ENCODE measurements around the gene TRUB2. TPM values are rescaled to one million over a fixed set of nuclear protein-coding genes. Genes with fewer than 3 reads are reported as not detected.

The TRUB2 gene
- total and polyA plus RNA-seq, 2 donors (not counting 1 experiment from before 2014, with no cell fraction given) = 7.6 to 21.5 TPM

- H3K27ac ChIP-seq (ENCODE audit: low read length in 2 of 2) = peak overlapping the region; percentile 45 to 78
- H3K9ac ChIP-seq (ENCODE audit: low read length) = peak overlapping the region; percentile 73
- peaks cover 1 to 18% of the 10 kb centered on the region in 2 experiments for H3K36me3 ChIP-seq (replicated peaks in 1 of 2; ENCODE audit: control extremely low read depth in 1 of 2, control insufficient read depth in 1 of 2, extremely low read depth in 1 of 2, insufficient read depth in 2 of 2, low read length in 1 of 2)
- H3K4me2 ChIP-seq (replicated peaks; ENCODE audit: low read depth, low read length, poor library complexity, severe bottlenecking) = peak overlapping the region; percentile 95
- WGBS (ENCODE audit: insufficient coverage) = 49% methylated on average over 8 of the region's 16 CpGs
- H3K4me3 ChIP-seq (ENCODE audit: control extremely low read depth in 1 of 5, extremely low read depth in 1 of 5, insufficient read depth in 1 of 5, low read depth in 2 of 5, low read length in 4 of 5) = peak overlapping the region; percentile 61 to 95 (median 92)
- H3K4me1 Mint-ChIP-seq = peaks cover 31% of the 10 kb centered on the region
- no peaks in the 10 kb centered on the region for H3K9me3 ChIP-seq (ENCODE audit: control extremely low read depth in 1 of 3, control insufficient read depth in 2 of 3, insufficient read depth in 1 of 3, low read length in 2 of 3)
- H3K4me1 ChIP-seq (ENCODE audit: control insufficient read depth in 2 of 2, insufficient read depth in 2 of 2, low read length in 2 of 2) = peaks cover 17 to 22% of the 10 kb centered on the region in 2 donors
- no peaks in the 10 kb centered on the region for H3K27me3 Mint-ChIP-seq
- no peaks in the 10 kb centered on the region for H3K27me3 ChIP-seq (replicated peaks in 1 of 4; ENCODE audit: control extremely low read depth in 1 of 4, control insufficient read depth in 3 of 4, insufficient read depth in 4 of 4, low read length in 3 of 4)
- H3K4me3 Mint-ChIP-seq = peak overlapping the region; percentile 97
- ATAC-seq (ENCODE audit: low read depth) (no peak), DNase-seq (no peak)
- H4K20me1 ChIP-seq (ENCODE audit: control insufficient read depth, insufficient read depth, low read length, poor library complexity, severe bottlenecking) = peaks cover 5% of the 10 kb centered on the region
- H3K9me3 Mint-ChIP-seq (ENCODE audit: insufficient read depth) = no peaks in the 10 kb centered on the region
- ChIA-PET CTCF (interaction anchor here (1.1 kb wide), 2 partner anchors 18 to 47 kb away, joined by 3 read pairs; partner anchors contain the start of gene URM1), POLR2A (no interaction called here)
- H3K27ac Mint-ChIP-seq = peak overlapping the region; percentile 98
- intact Hi-C loops (cut with micrococcal nuclease) = loop anchor here (5.0 kb wide), 2 partner anchors 131 to 229 kb away; partner anchors contain the start of genes CIZ1 and SPTAN1
- H3K79me2 ChIP-seq (ENCODE audit: control insufficient read depth, insufficient read depth, low read length) = peaks cover 44% of the 10 kb centered on the region
- H2AFZ ChIP-seq (ENCODE audit: insufficient read depth, low read depth, low read length, poor library complexity, severe bottlenecking) = peak overlapping the region; percentile 94
- TF ChIP-seq EZH2 (IDR thresholded peaks at IDR 0.05; ENCODE audit: borderline replicate concordance, insufficient read depth, low read depth, low read length, poor library complexity, severe bottlenecking) = no peak
- no peak for TF ChIP-seq CTCF (IDR thresholded peaks at IDR 0.05)
These were observed 1.0 kb upstream of the TRUB2 start for GRCh38 chr9:128323212-128323730.

- H3K9ac ChIP-seq (ENCODE audit: low read length) = peak overlapping the region; percentile 73
- CTCF ChIA-PET = interaction anchor here (0.7 to 1.6 kb wide), 2 partner anchors 20 to 22 kb away, joined by 5 to 8 read pairs; no protein-coding TSS in a partner anchor
- peaks cover 38% of the 10 kb centered on the region for H3K79me2 ChIP-seq (ENCODE audit: control insufficient read depth, insufficient read depth, low read length)
- peak overlapping the region; percentile 75 to 78 for H3K27ac ChIP-seq (ENCODE audit: low read length in 2 of 2)
- no peak for DNase-seq
- H3K36me3 ChIP-seq (replicated peaks in 1 of 2; ENCODE audit: control extremely low read depth in 1 of 2, control insufficient read depth in 1 of 2, extremely low read depth in 1 of 2, insufficient read depth in 2 of 2, low read length in 1 of 2) = peaks cover 0 to 26% of the 10 kb centered on the region in 2 experiments
- WGBS (ENCODE audit: insufficient coverage) = 3% methylated on average over 21 of the region's 21 CpGs
- Mint-ChIP-seq H3K27ac (peak overlapping the region; percentile 98), H3K4me1 (peaks cover 31% of the 10 kb centered on the region), H3K27me3 (no peaks in the 10 kb centered on the region), H3K4me3 (peak overlapping the region; percentile 97), H3K9me3 (ENCODE audit: insufficient read depth) (no peaks in the 10 kb centered on the region)
- POLR2A ChIA-PET = interaction anchor here (0.6 to 1.8 kb wide), 3 partner anchors 18 to 49 kb away, joined by 3 to 4 read pairs (median 4); partner anchors contain the start of genes GOLGA2, SLC27A4, SWI5 and URM1
- peak overlapping the region; percentile 95 for H3K4me2 ChIP-seq (replicated peaks; ENCODE audit: low read depth, low read length, poor library complexity, severe bottlenecking)
- ATAC-seq (ENCODE audit: low read depth) = no peak
- H3K4me1 ChIP-seq (ENCODE audit: control insufficient read depth in 2 of 2, insufficient read depth in 2 of 2, low read length in 2 of 2) = peaks cover 17 to 22% of the 10 kb centered on the region in 2 donors
- H3K4me3 ChIP-seq (ENCODE audit: control extremely low read depth in 1 of 5, extremely low read depth in 1 of 5, insufficient read depth in 1 of 5, low read depth in 2 of 5, low read length in 4 of 5) = peak overlapping the region; percentile 61 to 95 (median 92)
- intact Hi-C loops (cut with micrococcal nuclease) = loop anchor here (1.0 to 5.0 kb wide), 6 partner anchors 18 to 230 kb away; partner anchors contain the start of genes CIZ1, GOLGA2, SLC27A4 and SPTAN1
- no peaks in the 10 kb centered on the region for H3K9me3 ChIP-seq (ENCODE audit: control extremely low read depth in 1 of 3, control insufficient read depth in 2 of 3, insufficient read depth in 1 of 3, low read length in 2 of 3)
- no peaks in the 10 kb centered on the region for H4K20me1 ChIP-seq (ENCODE audit: control insufficient read depth, insufficient read depth, low read length, poor library complexity, severe bottlenecking)
- H2AFZ ChIP-seq (ENCODE audit: insufficient read depth, low read depth, low read length, poor library complexity, severe bottlenecking) = peak overlapping the region; percentile 94
- TF ChIP-seq EZH2 (IDR thresholded peaks at IDR 0.05; ENCODE audit: borderline replicate concordance, insufficient read depth, low read depth, low read length, poor library complexity, severe bottlenecking) (no peak), CTCF (IDR thresholded peaks at IDR 0.05) (no peak)
- H3K27me3 ChIP-seq (replicated peaks in 1 of 4; ENCODE audit: control extremely low read depth in 1 of 4, control insufficient read depth in 3 of 4, insufficient read depth in 4 of 4, low read length in 3 of 4) = no peaks in the 10 kb centered on the region
These were observed 306 bp downstream of the TRUB2 start for GRCh38 chr9:128321879-128322403.

Measured in B cell (primary cell).